ENCODE results near the gene FUT1. TPM values are rescaled to one million over a fixed set of nuclear protein-coding genes. Genes with fewer than 3 reads are reported as not detected.

The FUT1 gene
- total RNA-seq, 1 donor from 2014 or later, result 5.7 TPM

GRCh38 chr19:48749571-48750198 is 2.8 kb downstream of the FUT1 start:
- H3K27ac Mint-ChIP-seq (ENCODE audit: unreplicated experiment), result no peak overlapping the region
- peaks cover 4% of the 10 kb centered on the region for H3K36me3 Mint-ChIP-seq (ENCODE audit: low read depth, unreplicated experiment)
- no peak overlapping the region for H3K4me3 Mint-ChIP-seq (ENCODE audit: unreplicated experiment)
- peaks cover 21% of the 10 kb centered on the region for H3K4me1 Mint-ChIP-seq (ENCODE audit: unreplicated experiment)
- H3K27me3 Mint-ChIP-seq (ENCODE audit: unreplicated experiment), result peaks cover 9% of the 10 kb centered on the region
- no peak for TF ChIP-seq CTCF (IDR thresholded peaks at IDR 0.05; ENCODE audit: unreplicated experiment)
- no peak for DNase-seq (ENCODE audit: low spot score)
- H3K9me3 Mint-ChIP-seq (ENCODE audit: unreplicated experiment), result no peaks in the 10 kb centered on the region

GRCh38 chr19:48746738-48747575 is 5.5 kb downstream of the FUT1 start, which contains the start of gene IZUMO1:
TSS of gene IZUMO1 (minus strand) at chr19:48746909. CDS start at chr19:48745859, 1,050 bp downstream.
- DNase-seq (ENCODE audit: low spot score), result peak; percentile 80
- H3K4me3 Mint-ChIP-seq (ENCODE audit: unreplicated experiment), result peak within 1 kb of the TSS; percentile 72
- peaks cover 4% of the 10 kb centered on the region for H3K36me3 Mint-ChIP-seq (ENCODE audit: low read depth, unreplicated experiment)
- H3K27ac Mint-ChIP-seq (ENCODE audit: unreplicated experiment), result peak within 1 kb of the TSS; percentile 83
- no peak for TF ChIP-seq CTCF (IDR thresholded peaks at IDR 0.05; ENCODE audit: unreplicated experiment)
- peaks cover 14% of the 10 kb centered on the region for H3K27me3 Mint-ChIP-seq (ENCODE audit: unreplicated experiment)
- H3K4me1 Mint-ChIP-seq (ENCODE audit: unreplicated experiment), result peaks cover 18% of the 10 kb centered on the region
- H3K9me3 Mint-ChIP-seq (ENCODE audit: unreplicated experiment), result no peaks in the 10 kb centered on the region

DNA sequence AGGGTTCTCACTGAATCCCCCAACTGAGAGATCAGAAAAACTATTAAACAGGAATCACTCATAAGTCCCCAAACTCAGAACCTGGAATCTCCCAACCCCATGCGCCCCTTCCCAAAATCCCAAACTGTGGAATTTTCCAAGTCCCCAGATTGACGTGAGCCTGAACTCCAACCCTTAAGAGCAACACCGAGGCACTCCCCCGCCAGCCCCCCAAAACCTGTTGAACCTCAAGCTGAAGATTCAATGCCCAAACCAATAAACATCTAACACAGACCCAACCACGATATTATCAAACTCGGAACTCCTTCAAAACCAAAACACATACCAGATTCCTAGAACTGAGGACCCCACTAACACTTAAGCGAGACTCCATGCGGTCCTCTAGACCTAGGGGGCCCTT is 6.3 kb downstream of the FUT1 start:
- no peak for TF ChIP-seq CTCF (IDR thresholded peaks at IDR 0.05; ENCODE audit: unreplicated experiment)
- peaks cover 1% of the 10 kb centered on the region for H3K36me3 Mint-ChIP-seq (ENCODE audit: low read depth, unreplicated experiment)
- H3K27ac Mint-ChIP-seq (ENCODE audit: unreplicated experiment), result peak overlapping the region; percentile 59
- no peaks in the 10 kb centered on the region for H3K9me3 Mint-ChIP-seq (ENCODE audit: unreplicated experiment)
- peaks cover 21% of the 10 kb centered on the region for H3K4me1 Mint-ChIP-seq (ENCODE audit: unreplicated experiment)
- H3K27me3 Mint-ChIP-seq (ENCODE audit: unreplicated experiment), result peaks cover 12% of the 10 kb centered on the region
- no peak for DNase-seq (ENCODE audit: low spot score)
- peak overlapping the region; percentile 72 for H3K4me3 Mint-ChIP-seq (ENCODE audit: unreplicated experiment)

GRCh38 chr19:48745208-48745995 is 7.0 kb downstream of the FUT1 start:
- peak overlapping the region; percentile 71 for H3K4me3 Mint-ChIP-seq (ENCODE audit: unreplicated experiment)
- peak; percentile 60 for DNase-seq (ENCODE audit: low spot score)
- H3K4me1 Mint-ChIP-seq (ENCODE audit: unreplicated experiment), result peaks cover 23% of the 10 kb centered on the region
- peak overlapping the region; percentile 48 for H3K27ac Mint-ChIP-seq (ENCODE audit: unreplicated experiment)
- TF ChIP-seq CTCF (IDR thresholded peaks at IDR 0.05; ENCODE audit: unreplicated experiment), result no peak
- H3K9me3 Mint-ChIP-seq (ENCODE audit: unreplicated experiment), result no peaks in the 10 kb centered on the region
- no peaks in the 10 kb centered on the region for H3K36me3 Mint-ChIP-seq (ENCODE audit: low read depth, unreplicated experiment)
- H3K27me3 Mint-ChIP-seq (ENCODE audit: unreplicated experiment), result peaks cover 8% of the 10 kb centered on the region

All from endothelial cell (in vitro differentiated cells).